Lower lobe of right lung (tissue), 2 donors: ENCODE results near the gene IGFBP1. TPM values are rescaled to one million over a fixed set of nuclear protein-coding genes. Genes with fewer than 3 reads are reported as not detected.
A peak's percentile ranks its signal among the peaks of the same experiment; 100 is the strongest.

Source experiments
- ATAC-seq, 2 donors: fragments of 200-7000 bp; cut with Tn5 transposase; one replicate each; pipeline ENCODE4 v1.9.1; 2020 to 2022; ENCODE audit warnings: mild to moderate bottlenecking in 2 of 2, moderate library complexity in 2 of 2
- DNase-seq: peaks from one replicate; pipeline ENCODE4 v3.0.0-alpha.2; 2020
- H3K27ac ChIP-seq: fragments of 200-600 bp; one replicate; pipeline ENCODE4 v1.8.0; 2022
- H3K27me3 ChIP-seq: fragments of 200-600 bp; one replicate; pipeline ENCODE4 v1.8.0; 2022; ENCODE audit warnings: low read depth
- H3K36me3 ChIP-seq: fragments of 200-600 bp; one replicate; pipeline ENCODE4 v1.8.0; 2022; ENCODE audit warnings: mild to moderate bottlenecking
- H3K4me1 ChIP-seq: fragments of 200-600 bp; one replicate; pipeline ENCODE4 v1.8.0; 2022
- H3K4me3 ChIP-seq: fragments of 200-600 bp; one replicate; pipeline ENCODE4 v1.8.0; 2022; ENCODE audit warnings: mild to moderate bottlenecking
- H3K9me3 ChIP-seq: fragments of 200-600 bp; one replicate; pipeline ENCODE4 v1.8.0; 2022
- intact Hi-C: fragments of 100-400 bp; cut with DNase I; formaldehyde crosslinking; loops from one replicate; pipeline ENCODE4 v1.11.0; 2022
- total RNA-seq: library from RNA; stranded (reverse); fragmentation: NEBNext Ultra II Directional; extraction: Animal tissue kit (Norgen Biotek cat#: 25700); gene quantifications from one replicate; pipeline ENCODE4 v1.2.1, GENCODE V29; 2021
- TF ChIP-seq, protein P1 (sequence below): fragments of 200-600 bp; IDR thresholded peaks from one replicate; pipeline ENCODE4 v1.8.0; 2022; ENCODE audit warnings: antibody characterized with exemption, mild to moderate bottlenecking
- donor health status: DM: no; HTN: yes; CAD: no; lungs with severe emphysema.

The IGFBP1 gene
- total RNA-seq, 1 donor from 2014 or later, result not detected

DNA sequence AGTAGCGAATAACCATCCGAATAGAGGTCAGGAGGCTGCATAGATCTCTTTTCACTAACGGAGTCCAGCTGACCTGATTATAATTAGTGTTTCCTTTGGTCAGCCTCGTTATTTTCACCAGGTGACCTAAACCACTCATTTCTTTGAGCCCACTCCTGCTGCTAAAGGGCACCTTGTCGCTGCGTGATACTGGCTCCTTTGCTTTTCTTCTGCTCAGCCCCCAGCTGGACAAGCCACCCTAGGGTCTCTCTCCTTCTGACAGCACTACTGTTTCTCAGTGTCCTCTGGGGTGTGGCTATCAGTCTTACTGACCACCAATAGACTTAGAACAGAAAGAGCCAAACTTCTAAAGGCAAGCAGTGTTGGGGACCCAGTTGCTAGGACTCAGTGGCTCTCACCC, 35.5 kb downstream of the IGFBP1 start:
- no peak for DNase-seq
- intact Hi-C loops, result no loop called here

DNA sequence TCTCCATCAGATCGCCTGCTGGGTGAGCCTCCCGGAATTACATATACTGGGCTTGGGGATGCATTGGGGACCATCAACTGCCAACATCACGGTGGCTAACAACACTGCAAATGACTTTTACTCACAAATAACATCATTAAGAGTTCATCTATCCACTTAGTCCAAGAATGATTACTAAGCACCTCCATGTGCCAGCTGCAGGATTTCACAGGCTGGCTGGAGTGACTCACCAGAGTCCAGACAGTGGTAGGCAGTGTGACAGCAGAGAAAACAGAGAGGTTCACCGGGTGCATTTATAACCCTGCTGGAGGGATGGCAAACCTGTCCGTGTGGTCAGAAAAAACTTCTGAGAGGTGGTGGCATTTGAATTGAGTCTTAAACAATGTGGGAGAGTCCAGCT, 36.0 kb downstream of the IGFBP1 start:
- no peak overlapping the region for H3K27ac ChIP-seq
- H3K36me3 ChIP-seq, result no peaks in the 10 kb centered on the region
- DNase-seq (no peak), ATAC-seq (peak in 1 of 2 donors; percentile 31)
- H3K4me3 ChIP-seq, result no peak overlapping the region
- H3K4me1 ChIP-seq, result peaks cover 20% of the 10 kb centered on the region
- intact Hi-C loops, result no loop called here
- peaks cover 31% of the 10 kb centered on the region for H3K27me3 ChIP-seq
- TF ChIP-seq, protein P1, sequence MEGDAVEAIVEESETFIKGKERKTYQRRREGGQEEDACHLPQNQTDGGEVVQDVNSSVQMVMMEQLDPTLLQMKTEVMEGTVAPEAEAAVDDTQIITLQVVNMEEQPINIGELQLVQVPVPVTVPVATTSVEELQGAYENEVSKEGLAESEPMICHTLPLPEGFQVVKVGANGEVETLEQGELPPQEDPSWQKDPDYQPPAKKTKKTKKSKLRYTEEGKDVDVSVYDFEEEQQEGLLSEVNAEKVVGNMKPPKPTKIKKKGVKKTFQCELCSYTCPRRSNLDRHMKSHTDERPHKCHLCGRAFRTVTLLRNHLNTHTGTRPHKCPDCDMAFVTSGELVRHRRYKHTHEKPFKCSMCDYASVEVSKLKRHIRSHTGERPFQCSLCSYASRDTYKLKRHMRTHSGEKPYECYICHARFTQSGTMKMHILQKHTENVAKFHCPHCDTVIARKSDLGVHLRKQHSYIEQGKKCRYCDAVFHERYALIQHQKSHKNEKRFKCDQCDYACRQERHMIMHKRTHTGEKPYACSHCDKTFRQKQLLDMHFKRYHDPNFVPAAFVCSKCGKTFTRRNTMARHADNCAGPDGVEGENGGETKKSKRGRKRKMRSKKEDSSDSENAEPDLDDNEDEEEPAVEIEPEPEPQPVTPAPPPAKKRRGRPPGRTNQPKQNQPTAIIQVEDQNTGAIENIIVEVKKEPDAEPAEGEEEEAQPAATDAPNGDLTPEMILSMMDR, result no peak
- H3K9me3 ChIP-seq, result no peaks in the 10 kb centered on the region

More for the DNA sequence above, 35.5 kb downstream of the IGFBP1 start:
- peaks cover 35% of the 10 kb centered on the region for H3K27me3 ChIP-seq
- TF ChIP-seq, protein P1, result no peak
- no peak overlapping the region for H3K4me3 ChIP-seq
- H3K27ac ChIP-seq, result no peak overlapping the region
- H3K9me3 ChIP-seq, result no peaks in the 10 kb centered on the region
- no peaks in the 10 kb centered on the region for H3K36me3 ChIP-seq
- H3K4me1 ChIP-seq, result peaks cover 20% of the 10 kb centered on the region
- no peak for ATAC-seq

DNA sequence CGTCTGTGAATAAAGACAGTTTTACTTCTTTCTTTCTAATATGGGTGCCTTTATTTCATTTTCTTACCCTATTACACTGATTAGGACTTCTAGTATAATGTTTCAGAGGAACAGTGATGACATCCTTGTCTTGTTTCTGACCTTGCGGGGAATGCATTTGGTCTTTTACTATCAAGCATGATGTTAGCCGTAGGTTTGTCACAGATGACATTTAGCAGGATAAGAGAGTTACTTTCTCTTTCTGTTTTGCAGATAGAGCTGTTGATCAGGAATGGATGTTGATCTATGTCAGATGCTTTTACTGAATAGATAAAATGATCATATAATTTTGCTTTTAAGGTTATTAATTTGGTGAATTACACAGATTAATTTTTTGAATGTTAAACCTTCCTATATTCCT, 39.4 kb downstream of the IGFBP1 start:
- intact Hi-C loops, result no loop called here
- no peak for ATAC-seq

DNA sequence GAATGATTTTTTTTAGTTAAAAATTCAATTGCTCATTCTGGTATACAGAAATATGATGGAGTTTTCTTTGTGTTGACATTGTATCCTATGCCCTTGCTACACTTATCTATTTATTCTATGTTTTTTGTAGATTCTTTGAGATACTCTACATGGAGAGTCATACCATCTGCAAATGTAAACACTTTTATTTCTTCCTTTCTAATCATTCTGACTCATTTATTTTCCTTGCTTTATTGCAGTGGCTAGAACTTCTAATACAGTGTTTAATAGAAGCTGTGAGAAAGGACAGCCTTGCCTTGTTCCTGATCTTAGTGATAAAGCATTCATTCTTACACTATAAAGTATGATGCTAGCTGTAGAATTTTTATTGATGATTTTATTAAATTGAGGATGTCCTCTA, 42.7 kb downstream of the IGFBP1 start:
- Histone ChIP-seq H3K36me3 (no peaks in the 10 kb centered on the region), H3K27ac (no peak overlapping the region), H3K4me3 (no peak overlapping the region), H3K27me3 (peaks cover 3% of the 10 kb centered on the region), H3K4me1 (no peaks in the 10 kb centered on the region), H3K9me3 (peaks cover 5% of the 10 kb centered on the region)
- DNase-seq (no peak), ATAC-seq (no peak)
- intact Hi-C loops, result no loop called here
- TF ChIP-seq, protein P1, result no peak

More for the DNA sequence above, 39.4 kb downstream of the IGFBP1 start:
- Histone ChIP-seq H3K4me3 (no peak overlapping the region), H3K36me3 (no peaks in the 10 kb centered on the region), H3K27me3 (no peaks in the 10 kb centered on the region), H3K9me3 (peaks cover 5% of the 10 kb centered on the region), H3K27ac (no peak overlapping the region), H3K4me1 (peaks cover 4% of the 10 kb centered on the region)
- TF ChIP-seq, protein P1, result no peak
- DNase-seq, result no peak

DNA sequence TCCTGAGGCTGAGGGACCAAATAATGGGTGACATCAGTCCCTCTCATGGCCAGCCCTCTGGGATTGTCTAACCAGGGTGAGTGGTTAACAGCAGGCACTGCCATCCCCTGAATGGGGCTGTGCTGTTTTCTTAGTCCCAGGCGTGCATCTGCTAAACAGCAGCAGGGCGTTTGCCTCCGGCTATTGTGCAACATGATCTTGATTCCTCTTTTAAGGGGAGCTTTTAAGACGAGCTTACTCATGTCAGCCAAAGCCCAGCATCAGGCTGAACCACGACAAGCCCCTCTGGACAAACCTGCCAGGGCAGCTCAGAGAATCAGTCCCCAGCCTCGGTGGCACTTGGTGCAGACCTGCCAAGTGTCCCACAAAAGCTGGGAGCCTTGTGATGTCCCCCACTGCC, 49.0 kb downstream of the IGFBP1 start:
- no peak for DNase-seq
- Histone ChIP-seq H3K4me1 (no peaks in the 10 kb centered on the region), H3K27me3 (peaks cover 3% of the 10 kb centered on the region), H3K4me3 (no peak overlapping the region), H3K36me3 (no peaks in the 10 kb centered on the region), H3K27ac (no peak overlapping the region), H3K9me3 (no peaks in the 10 kb centered on the region)
- TF ChIP-seq, protein P1, result no peak
- intact Hi-C loops, result no loop called here
- peak in 1 of 2 donors; percentile 13 for ATAC-seq

DNA sequence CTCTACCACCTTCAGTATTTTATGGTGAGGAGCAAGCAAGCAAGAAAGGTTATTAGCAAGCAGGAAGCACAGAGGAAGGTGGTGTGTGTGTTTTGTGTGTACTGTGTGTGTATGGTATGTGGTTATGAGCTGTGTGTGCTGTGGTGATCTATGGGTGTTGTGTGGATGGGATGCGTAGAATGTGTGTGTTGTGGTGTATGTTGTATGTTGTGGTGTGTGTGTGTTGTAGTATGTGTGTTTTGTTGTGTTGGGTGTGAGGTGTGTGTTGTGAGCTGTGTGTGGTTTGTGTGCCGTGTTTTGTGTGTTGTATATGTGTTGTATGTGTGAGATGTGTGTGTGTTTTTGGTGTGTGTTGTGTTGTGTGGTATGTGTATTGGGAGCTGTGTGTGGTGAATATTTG, 49.6 kb downstream of the IGFBP1 start:
- H3K4me3 ChIP-seq, result no peak overlapping the region
- intact Hi-C loops, result no loop called here
- DNase-seq, result no peak
- no peaks in the 10 kb centered on the region for H3K9me3 ChIP-seq
- H3K4me1 ChIP-seq, result no peaks in the 10 kb centered on the region
- TF ChIP-seq, protein P1, result no peak
- H3K27me3 ChIP-seq, result peaks cover 3% of the 10 kb centered on the region
- no peaks in the 10 kb centered on the region for H3K36me3 ChIP-seq
- no peak overlapping the region for H3K27ac ChIP-seq
- ATAC-seq, result no peak
